Type B pancreatic cell (in vitro differentiated cells): Measurements from ENCODE around the gene ZNF277. TPM values are rescaled to one million over a fixed set of nuclear protein-coding genes. Genes with fewer than 3 reads are reported as not detected.

Experiments used
- DNase-seq: peaks from one replicate; pipeline ENCODE4 v3.0.0; 2021; ENCODE audit warnings: mixed read lengths; ENCODE audit not compliant: unreplicated experiment; ENCODE audit errors: extremely low spot score
- H3K27ac Mint-ChIP-seq: 2 replicates; pipeline ENCODE4 v1.8.0; 2021; ENCODE audit warnings: mild to moderate bottlenecking, mixed read lengths
- H3K27me3 Mint-ChIP-seq: 2 replicates; pipeline ENCODE4 v1.8.0; 2021; ENCODE audit warnings: mixed read lengths
- H3K36me3 Mint-ChIP-seq: 2 replicates; pipeline ENCODE4 v1.8.0; 2021; ENCODE audit warnings: mixed read lengths
- H3K4me1 Mint-ChIP-seq: one replicate; pipeline ENCODE4 v1.8.0; 2021; ENCODE audit warnings: mixed read lengths; ENCODE audit not compliant: unreplicated experiment
- H3K4me3 Mint-ChIP-seq: 2 replicates; pipeline ENCODE4 v1.8.0; 2021; ENCODE audit warnings: mild to moderate bottlenecking, mixed read lengths
- H3K9me3 Mint-ChIP-seq: 2 replicates; pipeline ENCODE4 v1.8.0; 2021; ENCODE audit warnings: mixed read lengths
- CTCF ChIP-seq: fragments of 200-600 bp; sonication (generic); conservative IDR thresholded peaks from 2 replicates; pipeline ENCODE4 v1.5.0; 2021; ENCODE audit warnings: antibody characterized with exemption, mild to moderate bottlenecking
- total RNA-seq: library from RNA; stranded (reverse); gene quantifications from 2 replicates; pipeline ENCODE4 v1.2.1, GENCODE V29; 2021; ENCODE audit warnings: low replicate concordance

ZNF277 gene
- total RNA-seq, 1 donor from 2014 or later, result 21.4 TPM

DNA sequence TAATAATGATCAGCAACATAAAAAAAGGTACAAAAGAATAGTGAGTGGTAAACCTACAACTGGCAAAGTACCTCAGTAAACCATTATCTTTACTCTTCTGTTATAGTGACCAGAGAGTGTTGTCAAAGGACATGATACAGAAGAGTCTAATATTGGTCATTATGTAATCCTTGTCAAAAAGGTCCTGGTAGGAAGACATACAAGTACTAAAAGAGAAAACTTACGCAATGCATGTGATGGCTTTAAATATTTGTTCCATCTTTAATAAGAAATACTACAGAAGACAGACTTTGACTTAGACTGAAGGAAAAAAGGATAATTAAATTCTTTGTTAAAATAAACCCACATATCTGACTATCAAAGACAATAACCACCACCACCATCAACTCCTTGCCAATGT lies 6.8 kb upstream of the ZNF277 start:
- Mint-ChIP-seq H3K9me3 (no peaks in the 10 kb centered on the region), H3K27ac (no peak overlapping the region), H3K4me3 (no peak overlapping the region), H3K4me1 (peaks cover 19% of the 10 kb centered on the region), H3K27me3 (no peaks in the 10 kb centered on the region), H3K36me3 (peaks cover 3% of the 10 kb centered on the region)
- DNase-seq, result no peak
- no peak for TF ChIP-seq CTCF

- no peak overlapping the region for H3K4me3 Mint-ChIP-seq
- TF ChIP-seq CTCF, result no peak
- H3K4me1 Mint-ChIP-seq, result peaks cover 19% of the 10 kb centered on the region
- H3K27ac Mint-ChIP-seq, result no peak overlapping the region
- H3K27me3 Mint-ChIP-seq, result no peaks in the 10 kb centered on the region
- H3K9me3 Mint-ChIP-seq, result no peaks in the 10 kb centered on the region
- DNase-seq, result no peak
- no peaks in the 10 kb centered on the region for H3K36me3 Mint-ChIP-seq
Observed at GRCh38 chr7:112201411-112201810, 5.1 kb upstream of the ZNF277 start.

GRCh38 chr7:112201839-112202238 lies 4.7 kb upstream of the ZNF277 start:
- no peaks in the 10 kb centered on the region for H3K27me3 Mint-ChIP-seq

DNA sequence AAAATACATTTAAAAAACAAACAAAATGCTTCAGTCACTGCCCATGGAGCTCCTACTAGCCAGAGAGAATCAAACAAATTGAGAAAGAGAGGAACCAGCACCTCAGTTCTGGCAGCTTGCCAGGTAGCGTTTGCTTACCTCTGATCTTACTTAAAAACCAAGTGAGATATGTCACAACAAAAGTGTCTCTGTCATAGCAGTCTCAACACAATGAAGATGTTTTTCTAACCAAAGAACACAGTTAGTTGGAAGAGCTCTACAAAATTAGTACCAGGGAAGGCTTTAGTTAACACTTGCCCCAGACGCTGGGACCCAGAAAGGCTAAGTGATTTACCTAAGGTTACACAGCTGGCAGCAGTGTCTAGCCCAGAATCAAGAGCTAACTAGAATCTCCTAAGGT lies 3.7 kb upstream of the ZNF277 start:
- Mint-ChIP-seq H3K36me3 (no peaks in the 10 kb centered on the region), H3K4me1 (peaks cover 23% of the 10 kb centered on the region), H3K9me3 (no peaks in the 10 kb centered on the region), H3K4me3 (peak overlapping the region; percentile 42), H3K27me3 (no peaks in the 10 kb centered on the region), H3K27ac (no peak overlapping the region)
- DNase-seq, result no peak
- no peak for TF ChIP-seq CTCF

More at GRCh38 chr7:112201839-112202238, 4.7 kb upstream of the ZNF277 start:
- Mint-ChIP-seq H3K4me3 (no peak overlapping the region), H3K36me3 (no peaks in the 10 kb centered on the region), H3K27ac (no peak overlapping the region), H3K9me3 (no peaks in the 10 kb centered on the region), H3K4me1 (peaks cover 19% of the 10 kb centered on the region)
- no peak for DNase-seq
- TF ChIP-seq CTCF, result no peak

DNA sequence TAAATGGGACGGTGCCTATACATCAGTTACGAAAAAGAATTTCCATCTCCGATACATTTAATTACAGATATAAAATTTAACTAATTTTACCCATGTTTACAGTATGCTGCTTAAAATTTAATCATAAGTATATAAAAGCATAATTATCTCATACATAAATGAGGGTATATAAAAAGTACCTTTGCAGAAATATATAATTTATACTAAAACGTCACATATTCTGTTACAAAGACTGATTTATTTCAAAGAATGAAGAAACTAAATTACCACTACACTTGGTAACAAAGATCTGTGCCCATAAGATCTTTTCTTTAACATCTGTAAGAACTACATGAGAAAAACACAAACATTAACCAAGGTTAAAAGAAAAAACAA lies 3.1 kb upstream of the ZNF277 start:
- no peak for TF ChIP-seq CTCF
- H3K4me3 Mint-ChIP-seq, result peak overlapping the region; percentile 97
- H3K27me3 Mint-ChIP-seq, result no peaks in the 10 kb centered on the region
- DNase-seq, result no peak
- peaks cover 20% of the 10 kb centered on the region for H3K4me1 Mint-ChIP-seq
- H3K9me3 Mint-ChIP-seq, result no peaks in the 10 kb centered on the region
- H3K27ac Mint-ChIP-seq, result no peak overlapping the region
- H3K36me3 Mint-ChIP-seq, result no peaks in the 10 kb centered on the region
